Activated gamma-delta T cell treated with anti-CD3 and anti-CD28 coated beads, Interleukin-2, amount 50 U/mL, for 16 hours (primary cell): ENCODE results near the gene NRG2.

Experiments
- DNase-seq: peaks from one replicate; pipeline ENCODE4 v3.0.0-alpha.2; 2020; ENCODE audit warnings: low read depth

NRG2 gene

GRCh38 chr5:139837711-139838380 is 205.3 kb downstream of the NRG2 start:
- no peak for DNase-seq

- DNase-seq, result no peak
Measured at GRCh38 chr5:139836469-139837208, 206.5 kb downstream of the NRG2 start.

- DNase-seq, result no peak
Measured at GRCh38 chr5:139835656-139836055, 207.4 kb downstream of the NRG2 start.

- no peak for DNase-seq
Measured at GRCh38 chr5:139833525-139833924, 209.6 kb downstream of the NRG2 start.

GRCh38 chr5:139831624-139832023 is 211.5 kb downstream of the NRG2 start:
- DNase-seq, result no peak

- DNase-seq, result no peak
Measured at GRCh38 chr5:139829471-139829870, 213.6 kb downstream of the NRG2 start.

- DNase-seq, result no peak
Measured at GRCh38 chr5:139828207-139828895, 214.7 kb downstream of the NRG2 start.

- DNase-seq, result no peak
Measured at GRCh38 chr5:139825690-139826089, 217.4 kb downstream of the NRG2 start.

GRCh38 chr5:139823757-139824355 is 219.2 kb downstream of the NRG2 start:
- DNase-seq, result no peak

- no peak for DNase-seq
Measured at GRCh38 chr5:139822553-139823425, 220.3 kb downstream of the NRG2 start.

GRCh38 chr5:139821806-139822552 is 221.1 kb downstream of the NRG2 start:
- DNase-seq, result no peak

GRCh38 chr5:139820606-139821005 is 222.5 kb downstream of the NRG2 start:
- DNase-seq, result no peak

- no peak for DNase-seq
Measured at GRCh38 chr5:139820130-139820529, 223.0 kb downstream of the NRG2 start.

- DNase-seq, result no peak
Measured at GRCh38 chr5:139817970-139818369, 225.1 kb downstream of the NRG2 start.

- DNase-seq, result no peak
Measured at GRCh38 chr5:139817362-139817761, 225.7 kb downstream of the NRG2 start.

- no peak for DNase-seq
Measured at GRCh38 chr5:139816566-139816965, 226.5 kb downstream of the NRG2 start.

GRCh38 chr5:139814704-139815280 is 228.3 kb downstream of the NRG2 start:
- DNase-seq, result no peak

- no peak for DNase-seq
Measured at GRCh38 chr5:139814191-139814601, 228.9 kb downstream of the NRG2 start.

GRCh38 chr5:139812836-139813805 is 230.0 kb downstream of the NRG2 start:
- DNase-seq, result no peak
